HepG2 (cell line): ENCODE data around the gene ANXA5.

Source experiments
- CREB1 ChIP-seq, 2 experiments: fragments of 450-650 bp in 1 of 2; IDR thresholded peaks; 2 replicates each; pipeline ENCODE4 v1.6.1; 2016 to 2017; ENCODE audit warnings: control low read depth in 1 of 2, mild to moderate bottlenecking in 1 of 2, missing compliant biosample characterization in 1 of 2, missing genetic modification characterization in 1 of 2
- MAZ ChIP-seq, 2 experiments: sonication (generic) in 1 of 2; formaldehyde crosslinking in 1 of 2; IDR thresholded peaks; 2 replicates each; pipeline versions ENCODE4 v1.5.0 to v1.6.1; 2012 to 2020; ENCODE audit warnings: low read depth in 2 of 2, mild to moderate bottlenecking in 2 of 2, borderline replicate concordance in 1 of 2, improper control_type of control experiment in 1 of 2, low read length in 1 of 2, missing genetic modification reagents in 1 of 2, moderate library complexity in 1 of 2
- RXRA ChIP-seq: sonication (generic); formaldehyde crosslinking; IDR thresholded peaks from 2 replicates; pipeline ENCODE4 v1.5.1; 2020; ENCODE audit warnings: missing genetic modification reagents
- SOX6 ChIP-seq, 2 experiments: fragments of 450-650 bp in 1 of 2; sonication (generic) in 1 of 2; formaldehyde crosslinking in 1 of 2; IDR thresholded peaks; 2 replicates each; pipeline versions ENCODE4 v1.4.0 to v1.6.1; 2017 to 2020; ENCODE audit warnings: antibody characterized with exemption in 1 of 2, mild to moderate bottlenecking in 1 of 2, missing genetic modification reagents in 1 of 2

DNA sequence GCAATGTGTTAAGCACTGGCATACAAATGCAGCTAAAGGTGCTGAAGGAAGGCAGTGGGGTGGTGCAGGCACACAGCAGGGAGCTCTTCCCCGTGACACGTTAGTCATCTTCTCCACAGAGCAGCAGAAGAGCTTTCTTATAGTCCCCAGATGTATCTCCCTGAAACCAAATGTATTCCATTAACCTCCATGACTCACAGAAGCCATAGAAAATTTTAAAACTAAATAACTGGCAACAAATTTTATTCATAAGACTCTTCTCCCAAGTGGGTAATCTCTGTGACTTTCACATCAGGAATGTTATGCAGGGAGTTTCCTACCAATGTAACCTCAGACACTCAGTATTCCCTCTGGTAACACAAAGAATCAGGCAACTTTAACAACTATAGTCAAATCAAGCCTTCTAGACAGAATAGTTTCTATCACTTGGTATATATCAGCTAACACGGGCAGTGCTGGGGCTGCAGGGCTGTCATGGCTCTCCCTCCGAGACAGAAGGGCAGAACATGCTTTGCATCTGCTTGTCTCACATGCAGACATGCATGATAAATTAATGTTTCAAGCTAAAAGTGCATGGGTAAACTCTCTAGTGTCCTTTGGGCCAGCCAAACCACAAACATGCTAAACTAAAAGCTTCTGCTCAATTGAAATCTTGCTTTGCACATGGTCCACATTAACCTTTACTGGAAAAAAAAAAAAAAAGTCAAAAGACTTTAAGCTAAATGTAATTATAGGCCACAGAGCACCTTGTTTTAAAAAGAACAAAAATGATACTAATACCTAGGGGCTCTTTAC, 28.2 kb downstream of the ANXA5 start:
- TF ChIP-seq RXRA (no peak), MAZ (IDR thresholded peaks at IDR 0.05; ENCODE audit: borderline replicate concordance, low read depth, low read length) (no peak), MAZ (CRISPR knock-in tag; IDR thresholded peaks at IDR 0.05; ENCODE audit: low read depth) (no peak), SOX6 (IDR thresholded peaks at IDR 0.05) (no peak), SOX6 (CRISPR knock-in tag; IDR thresholded peaks at IDR 0.05) (no peak), CREB1 (IDR thresholded peaks at IDR 0.05) (no peak), CREB1 (CRISPR knock-in tag; IDR thresholded peaks at IDR 0.05) (no peak)
